GM19193 (cell line): ENCODE measurements around the gene CLMN.

Source experiments
- POLR2A ChIP-seq: IDR thresholded peaks from 4 replicates; pipeline ENCODE4 v1.6.1; 2011; ENCODE audit not compliant: insufficient read depth, insufficient read length; ENCODE audit errors: extremely low read depth

Gene CLMN

GRCh38 chr14:95334044-95334443 is 14.3 kb upstream of the CLMN start:
- TF ChIP-seq POLR2A = no peak

- no peak for TF ChIP-seq POLR2A
Observed at GRCh38 chr14:95332641-95333040, 12.9 kb upstream of the CLMN start.

GRCh38 chr14:95331708-95332408 is 12.2 kb upstream of the CLMN start:
- TF ChIP-seq POLR2A = no peak

- no peak for TF ChIP-seq POLR2A
Observed at GRCh38 chr14:95330591-95331370, 11.1 kb upstream of the CLMN start.

- no peak for TF ChIP-seq POLR2A
Observed at GRCh38 chr14:95329941-95330340, 10.2 kb upstream of the CLMN start.

- no peak for TF ChIP-seq POLR2A
Observed at GRCh38 chr14:95328729-95329503, 9.2 kb upstream of the CLMN start.

- no peak for TF ChIP-seq POLR2A
Observed at GRCh38 chr14:95327558-95328374, 8.1 kb upstream of the CLMN start.

- no peak for TF ChIP-seq POLR2A
Observed at GRCh38 chr14:95326987-95327386, 7.3 kb upstream of the CLMN start.

GRCh38 chr14:95323917-95324316 is 4.2 kb upstream of the CLMN start:
- no peak for TF ChIP-seq POLR2A

- no peak for TF ChIP-seq POLR2A
Observed at GRCh38 chr14:95323361-95323760, 3.7 kb upstream of the CLMN start.

- no peak for TF ChIP-seq POLR2A
Observed at GRCh38 chr14:95322651-95323050, 2.9 kb upstream of the CLMN start.

GRCh38 chr14:95321693-95322455 is 2.2 kb upstream of the CLMN start:
- TF ChIP-seq POLR2A = no peak

GRCh38 chr14:95320955-95321600 is 1.4 kb upstream of the CLMN start:
- TF ChIP-seq POLR2A = no peak
